Renal pelvis (tissue), 12 donors: ENCODE measurements around the gene OR10A4. TPM values are rescaled to one million over a fixed set of nuclear protein-coding genes. Genes with fewer than 3 reads are reported as not detected.
"Not testable (repeated sequence)": the region's sequence is repeated elsewhere in the genome, so short reads cannot be mapped to it uniquely, and the experiment has no call there.

Source experiments
- DNase-seq: peaks from one replicate; pipeline ENCODE4 v3.0.0-alpha.2; 2013
- long read RNA-seq, 16 experiments: transcript quantifications; one replicate each; lab custom pipeline, GENCODE V29; 2026
- polyA plus RNA-seq, 3 donors: library from polyadenylated mRNA; unstranded; fragments of 120-200 nt; gene quantifications; one replicate each; pipeline ENCODE4 v1.2.1, GENCODE V29; 2013; ENCODE audit not compliant: insufficient read length in 3 of 3

OR10A4 gene
- polyA plus RNA-seq: not detected
- long read RNA-seq, donor 1: 0 reads
- long read RNA-seq, donor 2: 0 reads
- long read RNA-seq, donor 3: 0 reads
- long read RNA-seq, donor 4: 0 reads
- long read RNA-seq, donor 5: 0 reads
- long read RNA-seq, donor 6: 0 reads
- long read RNA-seq, donor 7: 0 reads
- long read RNA-seq, donor 8: 0 reads
- long read RNA-seq, donor 9: 0 reads
- long read RNA-seq, donor 10: 0 reads
- long read RNA-seq, donor 11: 0 reads
- long read RNA-seq, donor 12: 0 reads
- long read RNA-seq, donor 13: 0 reads
- long read RNA-seq, donor 14: 0 reads
- long read RNA-seq, donor 15: 0 reads
- long read RNA-seq, donor 16: 0 reads

GRCh38 chr11:6876325-6876724 lies at the start of gene OR10A4:
Gene OR10A4, plus strand, starts transcription at chr11:6876625. Its CDS starts 23 bp downstream, at chr11:6876648.
- DNase-seq: no peak

- DNase-seq: no peak
These were observed 48.3 kb upstream of the OR10A4 start for GRCh38 chr11:6828103-6828502.

GRCh38 chr11:6833356-6833755 lies 43.1 kb upstream of the OR10A4 start:
- no peak for DNase-seq

- no peak for DNase-seq
These were observed 42.4 kb upstream of the OR10A4 start for GRCh38 chr11:6834021-6834420.

GRCh38 chr11:6841694-6842093 lies 34.7 kb upstream of the OR10A4 start:
- no peak for DNase-seq

- DNase-seq: no peak
These were observed 32.8 kb upstream of the OR10A4 start for GRCh38 chr11:6843670-6844069.

GRCh38 chr11:6844356-6844755 lies 32.1 kb upstream of the OR10A4 start:
- DNase-seq: no peak

GRCh38 chr11:6845383-6845782 lies 31.0 kb upstream of the OR10A4 start, which contains the start of gene OR10A5:
Gene OR10A5, plus strand, starts transcription at chr11:6845683. Its CDS starts 0 bp downstream, at chr11:6845683.
- DNase-seq: no peak

GRCh38 chr11:6850526-6850925 lies 25.9 kb upstream of the OR10A4 start:
- DNase-seq: no peak

GRCh38 chr11:6854801-6855200 lies 21.6 kb upstream of the OR10A4 start:
- not testable (repeated sequence) for DNase-seq

GRCh38 chr11:6855971-6856541 lies 20.4 kb upstream of the OR10A4 start:
- no peak for DNase-seq

GRCh38 chr11:6856871-6857270 lies 19.6 kb upstream of the OR10A4 start:
- DNase-seq: no peak

- DNase-seq: no peak
These were observed 13.5 kb upstream of the OR10A4 start, which contains the start of gene OR10A2 for GRCh38 chr11:6862961-6863360. Gene OR10A2, plus strand, starts transcription at chr11:6863057. Its CDS starts 6,698 bp downstream, at chr11:6869755.

- DNase-seq: no peak
These were observed 12.0 kb upstream of the OR10A4 start for GRCh38 chr11:6864438-6864837.

- no peak for DNase-seq
These were observed 5.1 kb upstream of the OR10A4 start for GRCh38 chr11:6871278-6871677.

GRCh38 chr11:6875761-6876160 lies 664 bp upstream of the OR10A4 start:
- DNase-seq: no peak

GRCh38 chr11:6876914-6877313 lies 489 bp downstream of the OR10A4 start:
- DNase-seq: no peak

GRCh38 chr11:6882751-6883150 lies 6.3 kb downstream of the OR10A4 start:
- no peak for DNase-seq

- not testable (repeated sequence) for DNase-seq
These were observed 11.3 kb downstream of the OR10A4 start for GRCh38 chr11:6887711-6888110.

GRCh38 chr11:6888830-6889229 lies 12.4 kb downstream of the OR10A4 start:
- DNase-seq: no peak

- DNase-seq: no peak
These were observed 13.4 kb downstream of the OR10A4 start for GRCh38 chr11:6889835-6890234.

GRCh38 chr11:6892400-6892799 lies 16.0 kb downstream of the OR10A4 start, which contains the start of gene OR2D2:
Gene OR2D2, minus strand, starts transcription at chr11:6892500. Its CDS starts 0 bp downstream, at chr11:6892500.
- no peak for DNase-seq

GRCh38 chr11:6894097-6894496 lies 17.7 kb downstream of the OR10A4 start:
- DNase-seq: no peak
